ENCODE measurements around the gene ACOT7.
"Not testable (repeated sequence)": the region's sequence is repeated elsewhere in the genome, so short reads cannot be mapped to it uniquely, and the experiment has no call there.

ACOT7 gene
- total RNA-seq, result 6.0 to 14.2 (median 9.0) reads per million in 4 experiments

GRCh38 chr1:6393400-6394187 is at the start of gene ACOT7:
Gene ACOT7 (minus strand): TSS chr1:6393767. CDS start chr1:6393399, 368 bp downstream.
- peak; percentile 85 for DNase-seq

- DNase-seq, result no peak
Measured at GRCh38 chr1:6441586-6441985, 48.0 kb upstream of the ACOT7 start.

- peak; percentile 43 for DNase-seq
Measured at GRCh38 chr1:6440198-6441126, 46.9 kb upstream of the ACOT7 start.

- peak; percentile 66 for DNase-seq
Measured at GRCh38 chr1:6438047-6438525, 44.5 kb upstream of the ACOT7 start.

- DNase-seq, result not testable (repeated sequence)
Measured at GRCh38 chr1:6437012-6437700, 43.6 kb upstream of the ACOT7 start.

- DNase-seq, result not testable (repeated sequence)
Measured at GRCh38 chr1:6436277-6436676, 42.7 kb upstream of the ACOT7 start.

GRCh38 chr1:6435547-6435946 is 42.0 kb upstream of the ACOT7 start:
- DNase-seq, result no peak

GRCh38 chr1:6435129-6435528 is 41.6 kb upstream of the ACOT7 start:
- no peak for DNase-seq

- DNase-seq, result no peak
Measured at GRCh38 chr1:6434186-6434585, 40.6 kb upstream of the ACOT7 start.

GRCh38 chr1:6431645-6432579 is 38.3 kb upstream of the ACOT7 start:
- not testable (repeated sequence) for DNase-seq

- not testable (repeated sequence) for DNase-seq
Measured at GRCh38 chr1:6429660-6430411, 36.3 kb upstream of the ACOT7 start.

- not testable (repeated sequence) for DNase-seq
Measured at GRCh38 chr1:6428453-6428852, 34.9 kb upstream of the ACOT7 start.

GRCh38 chr1:6427441-6428390 is 34.1 kb upstream of the ACOT7 start:
- DNase-seq, result no peak

- DNase-seq, result no peak
Measured at GRCh38 chr1:6426972-6427350, 33.4 kb upstream of the ACOT7 start.

- no peak for DNase-seq
Measured at GRCh38 chr1:6426277-6426971, 32.9 kb upstream of the ACOT7 start.

GRCh38 chr1:6425658-6426057 is 32.1 kb upstream of the ACOT7 start:
- no peak for DNase-seq

- DNase-seq, result no peak
Measured at GRCh38 chr1:6424619-6425593, 31.3 kb upstream of the ACOT7 start, which contains the start of gene ESPN. Gene ESPN (plus strand): TSS chr1:6424776. CDS start chr1:6424956, 180 bp downstream.

Data from effector CD8-positive, alpha-beta T cell (primary cell).